Activated naive CD8-positive, alpha-beta T cell (primary cell): ENCODE data around the gene BABAM2.

Experiments used
- H3K27ac Mint-ChIP-seq: one replicate; pipeline ENCODE4 v1.8.0; 2021; ENCODE audit warnings: mixed read lengths
- H3K27me3 Mint-ChIP-seq: one replicate; pipeline ENCODE4 v1.8.0; 2021; ENCODE audit warnings: mixed read lengths
- H3K36me3 Mint-ChIP-seq: one replicate; pipeline ENCODE4 v1.8.0; 2021; ENCODE audit warnings: mixed read lengths
- H3K4me1 Mint-ChIP-seq: one replicate; pipeline ENCODE4 v1.8.0; 2021; ENCODE audit warnings: low read depth, mixed read lengths
- H3K4me3 Mint-ChIP-seq: one replicate; pipeline ENCODE4 v1.8.0; 2021; ENCODE audit warnings: mild to moderate bottlenecking, mixed read lengths
- H3K9me3 Mint-ChIP-seq: one replicate; pipeline ENCODE4 v1.8.0; 2021; ENCODE audit warnings: low read depth, mixed read lengths

BABAM2 gene

DNA sequence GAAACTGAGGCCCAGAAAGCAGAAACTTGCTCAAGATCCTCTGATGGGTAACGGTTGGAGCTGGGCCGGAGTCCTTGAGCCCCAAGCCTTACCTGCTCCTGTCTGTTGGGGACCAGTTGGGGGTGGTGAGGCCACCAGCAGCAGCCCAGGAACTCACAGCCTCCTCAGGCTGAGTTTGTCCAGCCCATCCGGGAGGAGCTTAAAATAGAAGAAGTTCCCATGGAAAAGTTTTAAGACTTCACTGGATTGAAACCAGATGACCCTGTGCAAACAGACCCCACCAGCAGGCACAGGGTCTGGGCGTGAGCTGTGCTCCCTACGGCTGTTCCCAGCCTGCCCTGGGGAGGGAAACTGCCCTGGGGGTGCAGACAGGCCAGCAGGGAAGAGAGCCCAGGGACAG lies 461.6 kb downstream of the BABAM2 start:
- Mint-ChIP-seq H3K27ac (no peak overlapping the region), H3K27me3 (no peaks in the 10 kb centered on the region), H3K36me3 (no peaks in the 10 kb centered on the region), H3K9me3 (no peaks in the 10 kb centered on the region), H3K4me1 (peaks cover 23% of the 10 kb centered on the region), H3K4me3 (no peak overlapping the region)

DNA sequence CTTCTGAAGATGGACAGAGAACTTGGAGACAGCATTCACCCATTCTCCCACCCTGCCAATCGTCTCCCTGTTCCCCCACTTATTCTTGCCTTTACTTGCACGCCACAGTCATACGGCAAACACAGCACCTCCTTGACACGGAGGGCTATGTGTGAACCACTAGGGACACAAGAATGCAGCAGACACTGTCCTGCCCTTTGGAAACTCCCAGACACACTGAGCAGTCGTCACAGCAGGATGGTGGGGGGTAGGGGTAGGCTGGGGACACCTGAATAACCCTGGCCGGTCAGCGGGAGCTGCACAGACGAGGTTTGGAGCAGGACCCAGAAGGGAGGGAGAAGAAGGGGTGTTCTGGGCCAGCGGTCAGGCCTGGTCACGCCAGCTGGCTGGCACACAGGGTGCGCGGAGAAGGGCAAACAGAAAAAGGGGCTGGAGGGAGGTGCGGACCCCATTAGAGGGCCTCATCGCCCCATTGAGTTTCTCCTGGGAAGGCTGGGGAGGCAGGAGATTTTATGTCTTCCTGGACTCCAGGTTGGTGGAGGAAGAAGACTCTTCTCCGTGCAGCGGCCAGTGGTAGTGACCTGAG lies 462.2 kb downstream of the BABAM2 start:
- no peaks in the 10 kb centered on the region for H3K9me3 Mint-ChIP-seq
- no peaks in the 10 kb centered on the region for H3K27me3 Mint-ChIP-seq
- no peak overlapping the region for H3K27ac Mint-ChIP-seq
- no peaks in the 10 kb centered on the region for H3K36me3 Mint-ChIP-seq
- H3K4me3 Mint-ChIP-seq = no peak overlapping the region
- H3K4me1 Mint-ChIP-seq = peaks cover 18% of the 10 kb centered on the region

DNA sequence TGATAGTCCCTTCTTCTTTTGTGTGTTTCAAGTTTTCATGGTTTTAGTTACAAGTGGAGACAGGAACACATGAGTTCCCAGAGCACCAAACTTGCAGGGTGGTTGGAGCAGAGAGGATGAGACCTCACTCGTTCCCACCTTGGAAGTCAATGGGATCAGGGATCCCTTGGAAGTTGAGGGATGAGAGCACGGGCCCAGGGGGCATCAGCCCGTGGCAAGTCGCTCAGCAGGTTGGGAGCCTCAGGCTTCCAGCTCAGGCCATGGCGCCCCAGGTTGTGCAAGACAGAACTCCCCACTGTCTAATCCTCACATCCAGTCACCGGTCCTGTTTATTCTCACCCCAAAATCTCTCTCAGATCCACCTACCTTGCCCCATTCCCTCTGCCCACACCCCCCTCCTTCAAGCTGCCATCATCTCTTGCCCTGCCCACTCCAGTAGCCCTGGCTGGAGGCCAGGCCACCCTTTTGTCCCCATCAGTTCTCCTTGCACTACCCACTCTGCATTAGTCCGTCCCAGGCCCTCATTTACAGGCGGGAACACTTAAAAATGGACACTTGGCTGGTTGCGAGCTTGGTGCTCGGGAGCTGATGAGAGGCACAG lies 464.5 kb downstream of the BABAM2 start:
- Mint-ChIP-seq H3K4me3 (no peak overlapping the region), H3K36me3 (no peaks in the 10 kb centered on the region), H3K27me3 (no peaks in the 10 kb centered on the region), H3K27ac (no peak overlapping the region), H3K9me3 (no peaks in the 10 kb centered on the region), H3K4me1 (peaks cover 22% of the 10 kb centered on the region)

GRCh38 chr2:28355521-28356094 lies 465.1 kb downstream of the BABAM2 start:
- Mint-ChIP-seq H3K36me3 (no peaks in the 10 kb centered on the region), H3K27me3 (no peaks in the 10 kb centered on the region), H3K27ac (no peak overlapping the region), H3K4me1 (peaks cover 26% of the 10 kb centered on the region), H3K9me3 (no peaks in the 10 kb centered on the region), H3K4me3 (no peak overlapping the region)

DNA sequence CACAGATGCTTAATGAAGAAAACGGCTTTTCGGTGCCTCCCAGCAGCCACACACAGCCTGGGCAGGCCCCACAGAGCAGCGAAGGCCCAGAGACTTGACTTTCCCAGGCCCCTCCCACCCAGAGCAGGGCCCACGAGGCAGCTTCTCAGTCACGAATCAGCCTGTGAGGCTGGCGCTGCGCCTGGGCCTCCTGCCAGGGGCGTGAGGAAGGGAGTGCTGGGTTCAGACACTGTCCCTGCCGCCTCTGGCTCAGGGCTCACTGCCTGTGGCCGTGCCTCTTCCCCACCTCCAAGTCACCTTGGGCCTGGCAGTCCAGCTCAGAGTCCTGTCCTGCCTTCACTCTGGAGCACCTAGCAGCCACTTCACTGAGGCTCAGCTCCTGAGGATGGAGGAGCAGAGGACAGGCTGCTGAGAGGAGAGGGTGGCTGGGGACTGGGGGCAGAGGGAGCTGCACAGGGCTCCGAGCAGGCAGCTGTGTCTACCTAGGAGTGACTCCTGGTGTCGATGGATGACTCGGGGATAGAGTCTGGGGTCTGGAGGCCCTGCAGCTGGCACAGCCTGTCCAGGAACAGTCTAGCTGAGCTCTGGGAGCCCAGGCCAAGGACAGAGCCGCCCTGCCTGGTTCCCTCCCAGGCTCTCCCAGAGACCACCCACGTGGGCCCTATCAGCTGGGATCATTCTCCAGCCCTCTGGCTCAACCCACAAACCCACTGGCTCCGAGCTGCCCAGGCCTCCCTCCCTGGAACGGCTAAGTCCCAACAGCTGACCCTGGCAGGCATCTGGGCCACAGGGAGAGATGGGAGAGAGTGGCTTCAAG lies 465.8 kb downstream of the BABAM2 start:
- Mint-ChIP-seq H3K4me1 (peaks cover 33% of the 10 kb centered on the region), H3K9me3 (no peaks in the 10 kb centered on the region), H3K27ac (no peak overlapping the region), H3K27me3 (no peaks in the 10 kb centered on the region), H3K4me3 (no peak overlapping the region), H3K36me3 (no peaks in the 10 kb centered on the region)

DNA sequence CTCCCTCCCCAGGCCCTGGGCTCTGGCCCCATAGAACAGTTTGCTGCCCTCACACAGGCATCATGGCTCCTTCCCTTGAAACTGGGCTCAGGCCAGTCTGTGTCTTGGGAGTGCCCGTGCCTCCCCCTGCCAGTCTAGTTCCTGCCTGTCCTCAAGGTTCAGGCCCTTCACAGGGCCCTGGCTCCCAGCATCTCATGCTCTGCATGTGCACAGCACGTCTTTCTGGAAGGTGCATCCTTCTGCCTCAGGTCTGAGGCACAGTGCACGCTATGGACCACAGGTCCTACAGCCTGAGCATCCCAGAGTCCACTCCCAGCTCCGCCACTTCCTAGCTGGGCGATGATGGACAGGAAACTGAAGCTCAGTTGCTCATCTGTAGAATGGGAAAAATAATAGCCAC lies 466.5 kb downstream of the BABAM2 start:
- H3K36me3 Mint-ChIP-seq = no peaks in the 10 kb centered on the region
- no peak overlapping the region for H3K4me3 Mint-ChIP-seq
- peaks cover 33% of the 10 kb centered on the region for H3K4me1 Mint-ChIP-seq
- no peaks in the 10 kb centered on the region for H3K27me3 Mint-ChIP-seq
- no peak overlapping the region for H3K27ac Mint-ChIP-seq
- H3K9me3 Mint-ChIP-seq = no peaks in the 10 kb centered on the region

GRCh38 chr2:28357948-28358667 lies 467.6 kb downstream of the BABAM2 start:
- Mint-ChIP-seq H3K4me3 (no peak overlapping the region), H3K4me1 (peaks cover 38% of the 10 kb centered on the region), H3K27me3 (no peaks in the 10 kb centered on the region), H3K27ac (peak overlapping the region; percentile 16), H3K9me3 (no peaks in the 10 kb centered on the region), H3K36me3 (no peaks in the 10 kb centered on the region)

- Mint-ChIP-seq H3K36me3 (no peaks in the 10 kb centered on the region), H3K9me3 (no peaks in the 10 kb centered on the region), H3K4me1 (peaks cover 41% of the 10 kb centered on the region), H3K27ac (peak overlapping the region; percentile 97), H3K27me3 (no peaks in the 10 kb centered on the region), H3K4me3 (peak overlapping the region; percentile 87)
These were observed 468.2 kb downstream of the BABAM2 start for GRCh38 chr2:28358668-28359201.

GRCh38 chr2:28359222-28360057 lies 468.9 kb downstream of the BABAM2 start:
- no peaks in the 10 kb centered on the region for H3K36me3 Mint-ChIP-seq
- H3K9me3 Mint-ChIP-seq = no peaks in the 10 kb centered on the region
- peak overlapping the region; percentile 97 for H3K27ac Mint-ChIP-seq
- peak overlapping the region; percentile 87 for H3K4me3 Mint-ChIP-seq
- no peaks in the 10 kb centered on the region for H3K27me3 Mint-ChIP-seq
- peaks cover 45% of the 10 kb centered on the region for H3K4me1 Mint-ChIP-seq

DNA sequence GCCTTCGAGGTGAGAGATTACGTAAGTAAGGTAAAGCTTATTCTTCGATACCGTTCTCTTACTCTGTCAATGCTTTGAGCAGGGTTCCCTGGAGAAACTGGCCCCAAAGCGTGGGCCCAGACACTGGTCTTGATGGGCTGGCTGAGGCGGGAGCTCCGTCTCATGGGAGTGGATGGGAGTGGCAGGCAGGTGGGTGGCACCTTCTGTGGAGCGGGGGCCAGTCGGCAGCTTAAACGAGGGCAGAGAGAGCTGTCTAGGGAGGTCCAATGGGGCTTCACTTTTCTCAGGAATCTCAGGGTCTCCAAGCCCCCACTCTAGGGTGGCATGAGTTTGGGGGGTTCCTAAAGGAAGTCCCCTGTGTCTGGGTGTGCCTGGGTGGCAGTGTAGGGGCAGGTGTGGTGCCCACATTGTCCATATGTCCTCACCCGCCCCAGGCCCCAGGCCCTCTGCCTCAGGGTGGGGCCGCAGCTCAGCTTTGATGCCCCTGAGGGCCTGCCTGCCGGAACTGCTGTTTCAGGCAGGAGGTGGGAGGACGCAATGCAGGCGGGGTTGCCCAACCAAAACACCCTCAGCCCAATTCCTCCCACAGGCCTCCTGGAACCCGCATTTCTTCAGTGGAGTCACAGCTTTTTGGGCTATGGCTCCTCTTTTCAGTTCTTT lies 469.7 kb downstream of the BABAM2 start:
- H3K9me3 Mint-ChIP-seq = no peaks in the 10 kb centered on the region
- peaks cover 52% of the 10 kb centered on the region for H3K4me1 Mint-ChIP-seq
- peak overlapping the region; percentile 23 for H3K4me3 Mint-ChIP-seq
- H3K27me3 Mint-ChIP-seq = no peaks in the 10 kb centered on the region
- H3K36me3 Mint-ChIP-seq = no peaks in the 10 kb centered on the region
- peak overlapping the region; percentile 34 for H3K27ac Mint-ChIP-seq

- H3K4me1 Mint-ChIP-seq = peaks cover 59% of the 10 kb centered on the region
- H3K4me3 Mint-ChIP-seq = peak overlapping the region; percentile 23
- H3K36me3 Mint-ChIP-seq = no peaks in the 10 kb centered on the region
- no peaks in the 10 kb centered on the region for H3K9me3 Mint-ChIP-seq
- H3K27me3 Mint-ChIP-seq = no peaks in the 10 kb centered on the region
- H3K27ac Mint-ChIP-seq = no peak overlapping the region
These were observed 470.3 kb downstream of the BABAM2 start for GRCh38 chr2:28360718-28361293.

GRCh38 chr2:28361991-28362710 lies 471.6 kb downstream of the BABAM2 start:
- H3K4me3 Mint-ChIP-seq = no peak overlapping the region
- peaks cover 72% of the 10 kb centered on the region for H3K4me1 Mint-ChIP-seq
- no peak overlapping the region for H3K27ac Mint-ChIP-seq
- no peaks in the 10 kb centered on the region for H3K36me3 Mint-ChIP-seq
- H3K9me3 Mint-ChIP-seq = no peaks in the 10 kb centered on the region
- no peaks in the 10 kb centered on the region for H3K27me3 Mint-ChIP-seq
